Measurements from ENCODE around the gene RASL10B.
A peak's percentile ranks its signal among the peaks of the same experiment; 100 is the strongest.

The RASL10B gene

DNA sequence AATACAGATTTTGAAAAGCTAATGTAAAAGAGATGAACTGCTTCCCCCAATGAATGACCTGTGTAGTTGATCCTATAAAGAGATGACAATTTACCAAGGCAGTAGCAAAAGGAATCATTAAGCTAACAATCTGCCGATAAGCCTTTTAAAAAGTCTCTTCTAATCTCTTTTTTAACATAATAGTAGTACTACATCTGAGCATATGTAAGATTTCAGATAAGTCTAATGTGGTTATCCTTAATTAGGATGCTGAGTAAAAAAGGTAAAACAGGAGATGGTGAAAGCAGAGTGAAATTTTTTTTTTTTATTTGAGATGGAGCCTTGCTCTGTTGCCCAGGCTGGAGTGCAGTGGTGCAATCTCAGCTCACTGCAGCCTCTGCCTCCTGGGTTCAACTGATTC, 26.2 kb upstream of the RASL10B start:
- peaks cover 23% of the 10 kb centered on the region for H3K4me1 ChIP-seq (ENCODE audit: control insufficient read depth, low read length)
- no peaks in the 10 kb centered on the region; the same call in 1 of the 2 replicates for H4K20me1 ChIP-seq (ENCODE audit: control insufficient read depth, insufficient read depth, low read depth, low read length)
- no peak overlapping the region for H3K27ac ChIP-seq (ENCODE audit: low read depth, low read length)
- H3K27me3 ChIP-seq (ENCODE audit: control insufficient read depth, low read length) = no peaks in the 10 kb centered on the region
- no peak overlapping the region for H3K4me2 ChIP-seq (ENCODE audit: low read length)
- H3K9me2 ChIP-seq (replicated peaks; ENCODE audit: control insufficient read depth, low read length) = no peaks in the 10 kb centered on the region
- H3F3A ChIP-seq (ENCODE audit: control insufficient read depth, insufficient read depth) = 0 out of 2 replicates have a peak, but pooled peaks cover 4% of the 10 kb centered on the region
- TF ChIP-seq EZH2phosphoT487 (IDR thresholded peaks at IDR 0.05; ENCODE audit: borderline replicate concordance, low read length) = no peak
- TF ChIP-seq, protein P1, sequence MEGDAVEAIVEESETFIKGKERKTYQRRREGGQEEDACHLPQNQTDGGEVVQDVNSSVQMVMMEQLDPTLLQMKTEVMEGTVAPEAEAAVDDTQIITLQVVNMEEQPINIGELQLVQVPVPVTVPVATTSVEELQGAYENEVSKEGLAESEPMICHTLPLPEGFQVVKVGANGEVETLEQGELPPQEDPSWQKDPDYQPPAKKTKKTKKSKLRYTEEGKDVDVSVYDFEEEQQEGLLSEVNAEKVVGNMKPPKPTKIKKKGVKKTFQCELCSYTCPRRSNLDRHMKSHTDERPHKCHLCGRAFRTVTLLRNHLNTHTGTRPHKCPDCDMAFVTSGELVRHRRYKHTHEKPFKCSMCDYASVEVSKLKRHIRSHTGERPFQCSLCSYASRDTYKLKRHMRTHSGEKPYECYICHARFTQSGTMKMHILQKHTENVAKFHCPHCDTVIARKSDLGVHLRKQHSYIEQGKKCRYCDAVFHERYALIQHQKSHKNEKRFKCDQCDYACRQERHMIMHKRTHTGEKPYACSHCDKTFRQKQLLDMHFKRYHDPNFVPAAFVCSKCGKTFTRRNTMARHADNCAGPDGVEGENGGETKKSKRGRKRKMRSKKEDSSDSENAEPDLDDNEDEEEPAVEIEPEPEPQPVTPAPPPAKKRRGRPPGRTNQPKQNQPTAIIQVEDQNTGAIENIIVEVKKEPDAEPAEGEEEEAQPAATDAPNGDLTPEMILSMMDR (IDR thresholded peaks at IDR 0.05; ENCODE audit: low read depth, low read length, poor library complexity, severe bottlenecking) = no peak
- H3K9me3 ChIP-seq (ENCODE audit: control insufficient read depth, insufficient read depth, low read length) = no peaks in the 10 kb centered on the region
- H3K36me3 ChIP-seq (ENCODE audit: control insufficient read depth, low read length) = peaks cover 11% of the 10 kb centered on the region
- no peaks in the 10 kb centered on the region for H3K79me2 ChIP-seq (ENCODE audit: control insufficient read depth, low read length)
- H3K4me3 ChIP-seq (ENCODE audit: low read length) = no peak overlapping the region

DNA sequence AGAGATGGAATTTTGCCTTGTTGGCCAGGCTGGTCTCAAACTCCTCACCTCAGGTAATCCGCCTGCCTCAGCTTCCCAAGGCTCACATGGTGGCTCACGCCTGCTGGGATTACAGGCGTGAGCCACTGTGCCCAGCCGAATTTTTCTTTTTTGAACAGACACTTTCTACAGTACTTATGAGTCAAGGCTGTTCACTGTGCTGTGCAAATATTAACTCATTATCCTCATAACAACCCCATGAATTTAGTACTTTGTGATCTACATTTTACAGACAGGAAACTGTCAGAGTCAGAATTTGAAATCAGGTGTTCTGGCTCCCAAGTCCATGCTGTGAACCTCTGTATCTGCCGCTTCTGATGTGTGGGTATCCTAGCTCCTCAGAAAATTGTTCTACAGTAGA, 25.7 kb upstream of the RASL10B start:
- no peaks in the 10 kb centered on the region for H3K27me3 ChIP-seq (ENCODE audit: control insufficient read depth, low read length)
- H3F3A ChIP-seq (ENCODE audit: control insufficient read depth, insufficient read depth) = 0 out of 2 replicates have a peak, but pooled peaks cover 4% of the 10 kb centered on the region
- H3K79me2 ChIP-seq (ENCODE audit: control insufficient read depth, low read length) = no peaks in the 10 kb centered on the region
- H3K4me3 ChIP-seq (ENCODE audit: low read length) = no peak overlapping the region
- no peaks in the 10 kb centered on the region for H3K9me2 ChIP-seq (replicated peaks; ENCODE audit: control insufficient read depth, low read length)
- no peak overlapping the region for H3K4me2 ChIP-seq (ENCODE audit: low read length)
- no peaks in the 10 kb centered on the region for H3K9me3 ChIP-seq (ENCODE audit: control insufficient read depth, insufficient read depth, low read length)
- H3K27ac ChIP-seq (ENCODE audit: low read depth, low read length) = no peak overlapping the region
- H3K4me1 ChIP-seq (ENCODE audit: control insufficient read depth, low read length) = peaks cover 23% of the 10 kb centered on the region
- no peaks in the 10 kb centered on the region; the same call in 1 of the 2 replicates for H4K20me1 ChIP-seq (ENCODE audit: control insufficient read depth, insufficient read depth, low read depth, low read length)
- TF ChIP-seq, protein P1 (IDR thresholded peaks at IDR 0.05; ENCODE audit: low read depth, low read length, poor library complexity, severe bottlenecking) = no peak
- TF ChIP-seq EZH2phosphoT487 (IDR thresholded peaks at IDR 0.05; ENCODE audit: borderline replicate concordance, low read length) = no peak
- H3K36me3 ChIP-seq (ENCODE audit: control insufficient read depth, low read length) = peaks cover 16% of the 10 kb centered on the region

DNA sequence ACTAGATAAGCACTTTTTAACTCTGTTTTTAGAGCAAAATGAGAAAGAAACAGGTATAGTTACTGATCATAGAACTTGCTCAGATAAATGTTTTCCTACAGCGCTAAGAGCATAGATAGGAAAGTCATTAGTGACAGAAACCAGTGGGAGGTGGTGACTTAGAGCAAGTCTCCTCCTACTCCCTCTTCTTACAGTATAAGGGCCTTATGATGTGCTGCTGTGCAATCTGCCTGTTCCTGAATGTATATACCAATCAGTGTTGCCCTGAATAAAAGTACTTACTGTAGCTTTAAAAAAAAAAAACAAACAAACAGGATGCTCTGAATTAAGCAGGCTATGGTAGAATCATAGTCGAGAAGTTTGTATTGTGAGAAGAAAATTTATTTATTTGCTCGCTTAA, 23.3 kb upstream of the RASL10B start:
- H3K4me3 ChIP-seq (ENCODE audit: low read length) = no peak overlapping the region
- no peaks in the 10 kb centered on the region for H3K9me2 ChIP-seq (replicated peaks; ENCODE audit: control insufficient read depth, low read length)
- no peaks in the 10 kb centered on the region for H3K9me3 ChIP-seq (ENCODE audit: control insufficient read depth, insufficient read depth, low read length)
- no peaks in the 10 kb centered on the region; the same call in 1 of the 2 replicates for H4K20me1 ChIP-seq (ENCODE audit: control insufficient read depth, insufficient read depth, low read depth, low read length)
- no peak overlapping the region for H3K27ac ChIP-seq (ENCODE audit: low read depth, low read length)
- no peak for TF ChIP-seq EZH2phosphoT487 (IDR thresholded peaks at IDR 0.05; ENCODE audit: borderline replicate concordance, low read length)
- TF ChIP-seq, protein P1 (IDR thresholded peaks at IDR 0.05; ENCODE audit: low read depth, low read length, poor library complexity, severe bottlenecking) = no peak
- 0 out of 2 replicates have a peak, but pooled peaks cover 4% of the 10 kb centered on the region for H3F3A ChIP-seq (ENCODE audit: control insufficient read depth, insufficient read depth)
- H3K27me3 ChIP-seq (ENCODE audit: control insufficient read depth, low read length) = no peaks in the 10 kb centered on the region
- H3K36me3 ChIP-seq (ENCODE audit: control insufficient read depth, low read length) = peaks cover 23% of the 10 kb centered on the region
- H3K79me2 ChIP-seq (ENCODE audit: control insufficient read depth, low read length) = no peaks in the 10 kb centered on the region
- peaks cover 25% of the 10 kb centered on the region for H3K4me1 ChIP-seq (ENCODE audit: control insufficient read depth, low read length)
- H3K4me2 ChIP-seq (ENCODE audit: low read length) = peak overlapping the region; percentile 21

Measured in DOHH2 (cell line).